HG02884 (cell line): ENCODE results near the gene THTPA.
A peak's percentile ranks its signal among the peaks of the same experiment; 100 is the strongest.
"Not testable (repeated sequence)": the region's sequence is repeated elsewhere in the genome, so short reads cannot be mapped to it uniquely, and the experiment has no call there.

Experiments used
- ATAC-seq: cut with Tn5 transposase; IDR thresholded peaks from one replicate; pipeline ENCODE4 v1.9.1; 2021; ENCODE audit warnings: mild to moderate bottlenecking, moderate library complexity; ENCODE audit not compliant: unreplicated experiment

THTPA gene

GRCh38 chr14:23580152-23580926, 24.3 kb downstream of the THTPA start:
- no peak for ATAC-seq

DNA sequence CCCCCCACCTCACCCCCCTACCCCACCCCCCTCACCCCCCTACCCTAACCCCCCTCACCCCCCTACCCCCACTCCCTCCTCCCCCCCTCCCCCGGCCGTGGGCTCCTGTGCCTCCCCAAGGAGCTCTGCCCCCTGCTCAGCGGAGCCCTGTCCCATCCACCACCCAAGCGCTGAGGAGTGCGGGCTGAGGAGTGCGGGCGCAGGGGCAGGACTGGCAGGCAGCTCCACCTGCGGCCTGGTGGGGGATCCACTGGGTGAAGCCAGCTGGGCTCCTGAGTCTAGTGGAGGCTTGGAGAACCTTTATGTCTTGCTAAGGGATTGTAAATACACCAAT, 24.8 kb downstream of the THTPA start:
- ATAC-seq, result no peak

- ATAC-seq, result no peak
Observed at GRCh38 chr14:23582906-23583760, 27.1 kb downstream of the THTPA start.

- not testable (repeated sequence) for ATAC-seq
Observed at GRCh38 chr14:23583761-23584526, 27.9 kb downstream of the THTPA start.

GRCh38 chr14:23584527-23585203, 28.6 kb downstream of the THTPA start:
- not testable (repeated sequence) for ATAC-seq

- peak; percentile 90 for ATAC-seq
Observed at GRCh38 chr14:23588884-23589598, 33.0 kb downstream of the THTPA start.

GRCh38 chr14:23589606-23590005, 33.5 kb downstream of the THTPA start:
- no peak for ATAC-seq

DNA sequence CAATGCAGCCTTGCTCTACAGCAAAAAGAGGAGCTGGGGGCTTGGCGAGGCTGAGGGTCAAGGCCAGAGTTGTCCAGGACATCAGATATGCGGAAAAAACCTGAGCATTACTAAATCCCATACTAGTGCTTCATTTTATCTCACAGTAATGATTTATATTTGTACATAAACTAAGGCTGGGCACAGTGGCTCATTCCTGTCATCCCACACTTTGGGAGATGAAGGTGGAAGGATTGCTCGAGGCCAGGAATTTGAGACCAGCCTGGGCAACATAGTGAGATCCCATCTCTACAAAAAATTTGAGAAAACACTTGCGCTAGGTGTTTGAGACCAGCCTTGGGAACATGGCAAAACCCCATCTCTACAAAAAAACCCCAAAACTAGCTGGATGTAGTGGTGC, 34.1 kb downstream of the THTPA start:
- ATAC-seq, result no peak

- ATAC-seq, result not testable (repeated sequence)
Observed at GRCh38 chr14:23594191-23594590, 38.1 kb downstream of the THTPA start.

DNA sequence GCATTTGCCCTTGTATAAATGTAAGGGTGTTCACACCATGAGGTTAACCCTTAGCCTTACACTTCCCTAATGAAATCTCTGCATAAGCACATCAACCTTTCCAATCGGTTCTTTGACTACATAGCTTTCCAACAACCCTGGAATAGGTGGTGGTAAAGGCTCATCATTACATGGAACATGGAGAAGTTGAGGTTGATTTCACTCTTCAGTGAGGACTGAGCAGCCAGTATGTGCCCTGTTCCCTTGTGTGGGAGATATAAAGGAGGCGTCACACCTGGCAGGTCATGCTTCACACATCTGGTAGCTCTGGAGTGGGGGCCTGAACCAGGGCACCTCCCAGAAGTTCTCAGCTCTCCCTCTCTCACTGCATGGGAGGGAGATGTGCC, 44.2 kb downstream of the THTPA start:
- no peak for ATAC-seq

DNA sequence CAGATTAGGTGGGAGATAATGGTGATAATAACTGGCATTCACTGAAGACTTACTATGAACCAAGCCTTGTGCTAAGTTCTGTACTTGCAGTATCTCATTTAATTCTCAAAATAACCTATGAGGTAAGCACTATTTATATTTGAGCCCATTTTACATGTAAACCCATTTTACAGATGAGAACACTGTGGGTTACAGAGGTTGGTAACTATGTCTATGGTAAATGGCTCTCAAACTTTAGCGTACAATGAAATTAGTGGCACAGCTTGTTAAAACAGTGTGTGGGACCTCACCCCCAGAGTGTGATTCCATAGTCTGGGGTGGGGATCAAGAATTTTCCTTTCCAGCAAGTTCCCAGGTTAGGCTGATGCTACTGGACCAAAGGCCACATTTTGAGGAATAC, 44.7 kb downstream of the THTPA start:
- no peak for ATAC-seq

GRCh38 chr14:23601424-23601823, 45.4 kb downstream of the THTPA start:
- ATAC-seq, result no peak

DNA sequence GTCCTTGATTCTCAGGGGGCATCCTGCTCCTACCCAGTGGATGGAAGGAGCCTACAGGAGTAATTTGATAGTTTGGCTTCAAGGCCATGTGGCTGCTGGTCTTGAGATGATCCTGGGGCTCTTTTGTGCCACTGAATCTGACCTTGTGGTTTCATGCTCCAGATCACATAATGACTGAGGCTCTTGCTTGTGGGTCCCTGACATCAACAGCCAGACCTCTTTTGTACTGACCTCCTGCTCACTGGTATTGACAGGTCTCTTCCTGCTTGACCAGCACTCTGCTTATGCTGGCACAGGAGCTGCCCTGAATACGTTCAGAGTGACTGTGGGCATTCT, 45.7 kb downstream of the THTPA start:
- ATAC-seq, result no peak

GRCh38 chr14:23602181-23603095, 46.4 kb downstream of the THTPA start:
- ATAC-seq, result no peak

DNA sequence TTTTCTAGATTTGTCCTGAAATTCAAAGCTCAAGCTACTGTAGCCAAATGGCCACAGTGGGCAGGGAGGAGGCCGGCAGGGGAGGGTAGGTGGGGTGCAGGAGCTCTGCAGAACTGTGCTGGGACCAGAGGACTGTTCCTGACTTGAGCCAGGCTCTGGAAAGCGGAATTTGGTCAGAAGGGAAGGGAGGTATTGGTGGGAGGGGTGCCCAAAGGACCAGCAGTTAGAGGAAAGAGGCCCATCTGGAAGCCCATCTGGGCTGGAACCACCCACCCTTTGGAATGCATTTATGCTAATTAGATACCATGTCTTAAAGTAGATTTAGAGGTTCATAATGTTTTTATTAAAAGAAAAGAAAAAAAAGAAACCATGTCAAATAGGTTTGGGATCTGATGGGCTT, 47.0 kb downstream of the THTPA start:
- no peak for ATAC-seq

- no peak for ATAC-seq
Observed at GRCh38 chr14:23604148-23604547, 48.1 kb downstream of the THTPA start.

- no peak for ATAC-seq
Observed at GRCh38 chr14:23604675-23605170, 48.7 kb downstream of the THTPA start.

GRCh38 chr14:23605931-23606585, 50.0 kb downstream of the THTPA start:
- ATAC-seq, result peak; percentile 87

GRCh38 chr14:23608454-23608853, 52.4 kb downstream of the THTPA start:
- ATAC-seq, result no peak
